ENCODE data around the gene UBA7. TPM values are rescaled to one million over a fixed set of nuclear protein-coding genes. Genes with fewer than 3 reads are reported as not detected.
"Not testable (repeated sequence)": the region's sequence is repeated elsewhere in the genome, so short reads cannot be mapped to it uniquely, and the experiment has no call there.

The UBA7 gene
- total RNA-seq, 2 experiments from 2014 or later = 249 to 256 TPM

GRCh38 chr3:49779358-49780079 is 34.2 kb downstream of the UBA7 start:
- H3K4me3 Mint-ChIP-seq = no peak overlapping the region
- H3K27ac Mint-ChIP-seq = no peak overlapping the region
- no peaks in the 10 kb centered on the region for H3K9me3 Mint-ChIP-seq
- no peak for DNase-seq
- H3K4me1 Mint-ChIP-seq = peaks cover 17% of the 10 kb centered on the region
- ChIA-PET CTCF (interaction anchor here (1.4 kb wide), 1 partner anchor 44 kb away, joined by 5 read pairs; no protein-coding TSS in a partner anchor), POLR2A (no interaction called here)
- H3K27me3 Mint-ChIP-seq = no peaks in the 10 kb centered on the region
- peaks cover 15% of the 10 kb centered on the region for H3K36me3 Mint-ChIP-seq (ENCODE audit: low read depth)

DNA sequence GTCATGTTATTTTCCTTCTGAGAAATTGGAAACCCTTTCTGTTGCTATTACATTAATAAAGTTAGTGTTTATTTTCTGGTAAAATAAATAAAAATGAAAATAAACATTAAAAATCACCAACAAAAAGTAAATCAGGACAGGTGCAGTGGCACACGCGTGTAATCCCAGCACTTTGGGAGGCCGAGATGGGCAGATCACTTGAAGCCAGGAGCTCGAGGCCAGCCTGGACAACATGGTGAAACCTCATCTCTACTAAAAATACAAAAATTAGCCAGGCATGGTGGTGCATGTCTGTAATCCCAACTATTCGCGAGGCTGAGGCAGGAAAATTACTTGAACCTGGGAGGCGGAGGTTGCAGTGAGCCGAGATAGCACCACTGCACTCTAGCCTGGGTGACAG is 37.7 kb downstream of the UBA7 start:
- POLR2A ChIA-PET, H3K27ac Mint-ChIP-seq, DNase-seq, CTCF ChIA-PET, H3K4me3 Mint-ChIP-seq, H3K9me3 Mint-ChIP-seq, H3K27me3 Mint-ChIP-seq: not testable (repeated sequence)
- peaks cover 11% of the 10 kb centered on the region for H3K36me3 Mint-ChIP-seq (ENCODE audit: low read depth)
- peaks cover 13% of the 10 kb centered on the region for H3K4me1 Mint-ChIP-seq

DNA sequence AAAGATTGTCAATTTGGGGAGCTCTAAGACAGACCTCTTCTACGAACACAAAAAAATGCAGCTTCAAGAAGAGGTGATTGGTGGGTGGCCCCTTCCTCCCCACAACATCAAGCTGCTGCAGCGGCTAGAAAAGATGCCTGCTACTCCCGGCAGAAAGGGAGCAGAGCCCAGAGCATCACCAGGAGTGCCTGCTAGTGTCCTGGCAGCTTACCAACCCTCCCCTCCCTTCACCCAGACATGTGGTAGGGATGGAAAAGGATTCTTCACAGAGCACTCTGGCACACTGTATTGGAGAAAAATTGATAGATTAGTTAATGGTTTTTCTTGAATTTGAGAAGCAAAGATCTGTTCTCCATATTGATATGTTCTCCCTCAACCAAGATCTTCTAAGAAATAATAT is 38.2 kb downstream of the UBA7 start:
- Mint-ChIP-seq H3K27ac (no peak overlapping the region), H3K4me1 (peaks cover 9% of the 10 kb centered on the region), H3K4me3 (no peak overlapping the region), H3K9me3 (no peaks in the 10 kb centered on the region), H3K27me3 (no peaks in the 10 kb centered on the region), H3K36me3 (ENCODE audit: low read depth) (peaks cover 8% of the 10 kb centered on the region)
- DNase-seq = no peak
- ChIA-PET POLR2A (no interaction called here), CTCF (no interaction called here)

- Mint-ChIP-seq H3K9me3 (no peaks in the 10 kb centered on the region), H3K36me3 (ENCODE audit: low read depth) (peaks cover 13% of the 10 kb centered on the region), H3K27me3 (no peaks in the 10 kb centered on the region), H3K4me1 (peaks cover 8% of the 10 kb centered on the region), H3K4me3 (no peak overlapping the region), H3K27ac (no peak overlapping the region)
- ChIA-PET POLR2A (no interaction called here), CTCF (interaction anchor here (0.6 to 1.6 kb wide), 2 partner anchors 9 to 72 kb away, joined by 4 read pairs; no protein-coding TSS in a partner anchor)
- no peak for DNase-seq
These were observed 41.0 kb downstream of the UBA7 start for GRCh38 chr3:49772703-49773102.

DNA sequence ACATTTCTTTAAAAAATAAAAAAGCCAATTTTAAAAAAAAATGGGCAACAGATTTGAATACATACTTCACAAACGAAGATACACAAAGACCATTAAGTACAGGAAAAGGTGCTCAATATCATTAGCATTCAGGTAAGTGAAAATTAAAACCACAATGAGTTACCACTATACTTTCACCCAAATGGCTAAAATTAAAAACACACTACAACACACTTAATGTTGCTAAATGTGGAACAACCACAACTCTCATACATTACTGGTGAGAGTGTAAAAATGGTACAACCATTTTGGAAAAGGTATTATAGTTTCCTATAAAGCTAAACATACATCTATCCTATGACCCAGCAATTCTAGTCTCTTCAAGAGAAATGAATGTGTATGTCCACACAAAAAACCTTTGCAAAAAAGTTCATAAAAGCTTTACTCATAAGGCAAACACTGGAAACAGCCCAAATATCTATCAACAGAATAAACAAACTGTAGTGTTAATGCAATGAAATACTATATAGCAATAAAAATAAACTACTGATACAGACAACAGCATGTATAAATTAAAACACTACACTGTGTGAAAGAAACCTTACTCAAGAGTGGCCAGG is 42.3 kb downstream of the UBA7 start:
- Mint-ChIP-seq H3K4me1 (peaks cover 8% of the 10 kb centered on the region), H3K9me3 (no peaks in the 10 kb centered on the region), H3K27me3 (no peaks in the 10 kb centered on the region), H3K27ac (no peak overlapping the region), H3K36me3 (ENCODE audit: low read depth) (peaks cover 13% of the 10 kb centered on the region), H3K4me3 (no peak overlapping the region)
- DNase-seq = no peak
- POLR2A ChIA-PET = no interaction called here
- CTCF ChIA-PET = interaction anchor here (0.5 to 1.2 kb wide), 4 partner anchors 41 to 1054 kb away, joined by 3 to 5 read pairs (median 4); no protein-coding TSS in a partner anchor

GRCh38 chr3:49769926-49770325 is 43.8 kb downstream of the UBA7 start:
- DNase-seq = no peak
- Mint-ChIP-seq H3K36me3 (ENCODE audit: low read depth) (peaks cover 13% of the 10 kb centered on the region), H3K4me3 (no peak overlapping the region), H3K27ac (no peak overlapping the region), H3K9me3 (no peaks in the 10 kb centered on the region), H3K27me3 (no peaks in the 10 kb centered on the region), H3K4me1 (peaks cover 10% of the 10 kb centered on the region)
- CTCF ChIA-PET = interaction anchor here (1.2 kb wide), 1 partner anchor 42 kb away, joined by 4 read pairs; no protein-coding TSS in a partner anchor
- POLR2A ChIA-PET = no interaction called here

DNA sequence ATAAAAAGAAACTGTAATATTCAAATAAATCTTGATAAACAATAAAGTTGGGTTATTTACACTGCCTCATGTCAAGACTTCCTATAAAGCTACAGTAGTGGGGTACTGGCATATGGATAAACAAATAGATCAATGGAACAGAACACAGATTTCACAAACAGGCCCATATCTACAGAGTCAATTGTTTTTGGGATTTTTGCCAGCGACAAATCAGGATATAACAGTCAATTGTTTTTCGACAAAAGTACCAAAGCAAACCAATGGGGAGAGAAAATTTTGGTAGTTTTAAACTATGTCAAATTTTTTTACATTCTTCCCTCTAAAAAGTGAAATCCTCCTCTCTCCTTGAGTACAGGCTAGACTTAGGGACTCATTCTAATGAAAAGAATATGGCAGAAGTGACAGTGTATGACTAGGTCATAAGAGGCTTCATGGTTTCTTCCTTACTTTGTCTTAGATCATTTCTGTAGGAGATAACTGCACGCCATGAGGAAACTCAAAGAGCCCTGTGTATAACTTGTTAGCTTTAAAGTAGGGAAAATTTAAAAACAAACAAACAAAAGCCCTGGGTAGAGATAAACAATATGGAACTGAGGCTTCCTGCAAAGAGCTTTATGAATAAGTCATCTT is 44.4 kb downstream of the UBA7 start:
- H3K4me1 Mint-ChIP-seq = peaks cover 10% of the 10 kb centered on the region
- H3K27ac Mint-ChIP-seq = no peak overlapping the region
- POLR2A ChIA-PET = no interaction called here
- no peak overlapping the region for H3K4me3 Mint-ChIP-seq
- no peaks in the 10 kb centered on the region for H3K27me3 Mint-ChIP-seq
- CTCF ChIA-PET = no interaction called here
- no peaks in the 10 kb centered on the region for H3K9me3 Mint-ChIP-seq
- DNase-seq = no peak
- H3K36me3 Mint-ChIP-seq (ENCODE audit: low read depth) = peaks cover 13% of the 10 kb centered on the region

- Mint-ChIP-seq H3K4me3 (no peak overlapping the region), H3K9me3 (no peaks in the 10 kb centered on the region), H3K4me1 (peaks cover 4% of the 10 kb centered on the region), H3K36me3 (ENCODE audit: low read depth) (peaks cover 3% of the 10 kb centered on the region), H3K27ac (no peak overlapping the region), H3K27me3 (no peaks in the 10 kb centered on the region)
- no peak for DNase-seq
- ChIA-PET POLR2A (interaction anchor here (0.6 kb wide), 1 partner anchor 10 kb away, joined by 3 read pairs; no protein-coding TSS in a partner anchor), CTCF (no interaction called here)
These were observed 49.8 kb downstream of the UBA7 start for GRCh38 chr3:49763981-49764380.

DNA sequence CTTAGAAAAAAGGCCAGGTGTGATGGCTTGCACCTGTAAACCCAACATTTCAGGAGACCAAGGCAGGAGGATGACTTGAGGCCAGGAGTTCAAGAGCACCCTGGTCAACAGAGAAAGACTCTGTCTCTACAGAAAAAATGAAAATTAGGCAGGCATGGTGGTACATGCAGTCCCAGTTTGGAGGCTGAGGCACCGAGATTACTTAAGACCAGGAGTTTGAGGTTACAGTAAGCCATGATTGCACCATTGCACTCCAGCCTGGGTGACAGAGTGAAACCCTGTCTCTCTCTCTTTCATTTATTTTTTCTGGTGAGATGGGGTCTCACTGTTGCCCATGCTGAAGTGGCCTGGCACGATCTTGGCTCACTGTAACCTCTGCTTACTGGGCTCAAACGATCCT is 52.1 kb downstream of the UBA7 start:
- H3K27ac Mint-ChIP-seq = no peak overlapping the region
- CTCF ChIA-PET = no interaction called here
- no peak overlapping the region for H3K4me3 Mint-ChIP-seq
- H3K36me3 Mint-ChIP-seq (ENCODE audit: low read depth) = no peaks in the 10 kb centered on the region
- H3K9me3 Mint-ChIP-seq = no peaks in the 10 kb centered on the region
- DNase-seq = no peak
- no peaks in the 10 kb centered on the region for H3K27me3 Mint-ChIP-seq
- POLR2A ChIA-PET = interaction anchor here (0.7 kb wide), 1 partner anchor 344 kb away, joined by 3 read pairs; no protein-coding TSS in a partner anchor
- peaks cover 6% of the 10 kb centered on the region for H3K4me1 Mint-ChIP-seq

- ChIA-PET CTCF (no interaction called here), POLR2A (no interaction called here)
- peaks cover 2% of the 10 kb centered on the region for H3K4me1 Mint-ChIP-seq
- no peak for DNase-seq
- no peaks in the 10 kb centered on the region for H3K9me3 Mint-ChIP-seq
- no peaks in the 10 kb centered on the region for H3K36me3 Mint-ChIP-seq (ENCODE audit: low read depth)
- no peak overlapping the region for H3K4me3 Mint-ChIP-seq
- no peaks in the 10 kb centered on the region for H3K27me3 Mint-ChIP-seq
- H3K27ac Mint-ChIP-seq = no peak overlapping the region
These were observed 54.5 kb downstream of the UBA7 start for GRCh38 chr3:49759226-49759625.

DNA sequence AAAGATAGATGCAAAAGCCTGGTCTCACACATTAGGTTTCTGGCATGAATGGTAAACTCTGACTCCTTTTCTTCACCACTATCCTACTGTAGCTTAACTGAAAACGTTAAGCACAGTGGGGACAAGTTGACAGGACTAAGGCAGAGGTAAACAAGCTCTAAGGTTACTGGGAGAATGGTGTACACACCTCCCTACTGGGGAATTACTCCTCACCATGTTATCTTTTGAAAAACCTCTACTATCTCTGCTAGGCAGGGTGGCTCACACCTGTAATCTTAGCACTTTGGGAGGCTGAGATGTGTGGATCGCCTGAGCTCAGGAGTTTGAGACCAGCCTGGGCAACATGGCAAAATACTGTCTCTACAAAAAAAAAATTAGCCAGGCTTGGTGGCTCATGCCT is 56.6 kb downstream of the UBA7 start:
- H3K27me3 Mint-ChIP-seq = no peaks in the 10 kb centered on the region
- no peak overlapping the region for H3K27ac Mint-ChIP-seq
- peaks cover 3% of the 10 kb centered on the region for H3K36me3 Mint-ChIP-seq (ENCODE audit: low read depth)
- H3K4me1 Mint-ChIP-seq = peaks cover 2% of the 10 kb centered on the region
- no peak overlapping the region for H3K4me3 Mint-ChIP-seq
- no peaks in the 10 kb centered on the region for H3K9me3 Mint-ChIP-seq
- no peak for DNase-seq
- CTCF ChIA-PET = interaction anchor here (0.5 to 1.3 kb wide), 2 partner anchors 82 to 314 kb away, joined by 3 read pairs; no protein-coding TSS in a partner anchor
- POLR2A ChIA-PET = no interaction called here

GRCh38 chr3:49756036-49756435 is 57.7 kb downstream of the UBA7 start:
- ChIA-PET POLR2A (interaction anchor here (0.6 kb wide), 1 partner anchor 16 kb away, joined by 5 read pairs; no protein-coding TSS in a partner anchor), CTCF (interaction anchor here (0.6 kb wide), 1 partner anchor 46 kb away, joined by 3 read pairs; no protein-coding TSS in a partner anchor)
- H3K4me3 Mint-ChIP-seq = no peak overlapping the region
- H3K9me3 Mint-ChIP-seq = no peaks in the 10 kb centered on the region
- peaks cover 2% of the 10 kb centered on the region for H3K4me1 Mint-ChIP-seq
- H3K36me3 Mint-ChIP-seq (ENCODE audit: low read depth) = peaks cover 3% of the 10 kb centered on the region
- no peak for DNase-seq
- no peaks in the 10 kb centered on the region for H3K27me3 Mint-ChIP-seq
- H3K27ac Mint-ChIP-seq = no peak overlapping the region

Data from activated CD4-positive, alpha-beta T cell treated with anti-CD3 and anti-CD28 coated beads, Interleukin-2, amount 10 ng/mL, durations not matched to agents 7 days and 5 days (primary cell).